RWPE1 (cell line): ENCODE results near the gene COL4A1.

Source experiments
- CTCF ChIA-PET: fragments of 350-600 bp; sonication (Branson Sonifier 250); formaldehyde crosslinking; extraction: SDS; loops from one replicate; lab custom pipeline; 2021; lab: Yijun Ruan, JAX
- POLR2A ChIA-PET: fragments of 400-600 bp; formaldehyde crosslinking; extraction: SDS; loops from one replicate; lab custom pipeline; 2020; ENCODE audit warnings: antibody characterized with exemption; ENCODE audit not compliant: low non-redundant PET; lab: Yijun Ruan, JAX
- DNase-seq: peaks from one replicate; pipeline ENCODE4 v3.0.0; 2012; ENCODE audit warnings: low spot score
- H3K27ac ChIP-seq: fragments of 450-650 bp; 2 replicates; pipeline ENCODE4 v1.5.1; 2017
- TF ChIP-seq, protein P1 (sequence below): fragments of 450-650 bp; conservative IDR thresholded peaks from 2 replicates; pipeline ENCODE4 v1.5.1; 2017; ENCODE audit warnings: low read depth, mild to moderate bottlenecking

Gene COL4A1

GRCh38 chr13:110281736-110282135 lies 25.2 kb downstream of the COL4A1 start:
- TF ChIP-seq, protein P1, sequence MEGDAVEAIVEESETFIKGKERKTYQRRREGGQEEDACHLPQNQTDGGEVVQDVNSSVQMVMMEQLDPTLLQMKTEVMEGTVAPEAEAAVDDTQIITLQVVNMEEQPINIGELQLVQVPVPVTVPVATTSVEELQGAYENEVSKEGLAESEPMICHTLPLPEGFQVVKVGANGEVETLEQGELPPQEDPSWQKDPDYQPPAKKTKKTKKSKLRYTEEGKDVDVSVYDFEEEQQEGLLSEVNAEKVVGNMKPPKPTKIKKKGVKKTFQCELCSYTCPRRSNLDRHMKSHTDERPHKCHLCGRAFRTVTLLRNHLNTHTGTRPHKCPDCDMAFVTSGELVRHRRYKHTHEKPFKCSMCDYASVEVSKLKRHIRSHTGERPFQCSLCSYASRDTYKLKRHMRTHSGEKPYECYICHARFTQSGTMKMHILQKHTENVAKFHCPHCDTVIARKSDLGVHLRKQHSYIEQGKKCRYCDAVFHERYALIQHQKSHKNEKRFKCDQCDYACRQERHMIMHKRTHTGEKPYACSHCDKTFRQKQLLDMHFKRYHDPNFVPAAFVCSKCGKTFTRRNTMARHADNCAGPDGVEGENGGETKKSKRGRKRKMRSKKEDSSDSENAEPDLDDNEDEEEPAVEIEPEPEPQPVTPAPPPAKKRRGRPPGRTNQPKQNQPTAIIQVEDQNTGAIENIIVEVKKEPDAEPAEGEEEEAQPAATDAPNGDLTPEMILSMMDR, result no peak
- H3K27ac ChIP-seq, result no peak overlapping the region
- ChIA-PET CTCF (no interaction called here), POLR2A (interaction anchor here (0.5 kb wide), 1 partner anchor 14 kb away, joined by 7 read pairs; no protein-coding TSS in a partner anchor)
- DNase-seq, result no peak

DNA sequence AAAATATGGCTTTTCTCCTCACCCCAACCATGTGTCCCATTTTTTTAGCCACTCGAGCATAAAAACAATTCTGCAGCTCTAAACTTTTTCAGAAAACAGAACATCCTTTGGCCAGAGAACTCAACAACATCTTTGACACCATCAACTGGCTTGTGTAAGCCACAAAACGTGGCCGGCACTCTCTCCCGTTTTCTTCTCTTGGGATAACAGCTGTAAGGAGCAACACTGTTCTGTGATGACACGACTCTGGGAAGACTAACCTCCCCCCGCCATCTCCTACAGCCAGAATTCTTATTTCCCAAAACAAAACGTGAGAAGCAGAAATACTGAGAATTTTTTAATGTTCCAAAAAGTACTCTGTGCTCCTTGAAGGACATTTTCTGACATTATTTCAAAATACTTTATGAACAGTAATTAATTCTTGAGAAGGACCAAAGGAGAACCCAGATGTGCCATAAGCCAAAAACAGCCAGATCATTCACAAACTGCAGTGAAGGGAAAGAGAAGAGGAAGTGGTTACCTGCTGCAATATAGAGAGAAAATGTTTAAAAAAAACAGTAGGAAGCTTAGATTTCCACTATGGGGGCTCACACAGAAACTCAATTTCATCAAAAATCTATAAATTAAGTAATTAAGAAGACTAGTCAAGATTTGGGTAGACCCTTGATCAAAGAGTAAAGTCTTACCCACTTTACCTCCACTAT lies 25.8 kb downstream of the COL4A1 start:
- TF ChIP-seq, protein P1, result no peak
- DNase-seq, result no peak
- ChIA-PET CTCF (no interaction called here), POLR2A (interaction anchor here (0.5 kb wide), 1 partner anchor 14 kb away, joined by 7 read pairs; no protein-coding TSS in a partner anchor)
- no peak overlapping the region for H3K27ac ChIP-seq

DNA sequence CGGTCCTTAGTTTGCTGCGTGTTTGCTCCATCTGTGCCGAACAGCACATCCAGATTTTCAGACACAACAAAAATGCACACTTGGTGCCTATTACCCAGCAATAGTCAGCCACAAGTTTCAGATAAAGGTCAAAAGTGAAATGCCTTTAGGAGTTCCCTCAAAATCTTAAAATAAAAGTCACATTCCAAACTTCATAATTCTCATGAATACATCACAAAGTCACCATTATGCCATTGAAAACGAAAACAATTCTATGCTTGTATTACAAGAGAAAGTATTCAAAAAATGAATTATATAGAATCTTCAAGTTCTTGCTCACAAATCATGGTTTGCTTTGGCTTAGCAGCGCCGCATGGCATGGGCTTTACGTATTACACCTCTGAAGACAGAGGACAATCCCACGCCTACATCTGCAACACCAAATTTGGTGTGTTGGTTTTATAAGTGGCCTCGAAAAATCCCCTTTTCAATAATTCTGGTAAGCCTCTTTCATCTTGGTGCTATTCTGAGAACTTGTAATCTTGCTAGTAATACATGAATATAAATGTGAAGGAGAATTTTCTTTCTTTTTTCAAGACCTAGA lies 26.6 kb downstream of the COL4A1 start:
- TF ChIP-seq, protein P1, result no peak
- ChIA-PET POLR2A (no interaction called here), CTCF (no interaction called here)
- no peak overlapping the region for H3K27ac ChIP-seq
- no peak for DNase-seq

DNA sequence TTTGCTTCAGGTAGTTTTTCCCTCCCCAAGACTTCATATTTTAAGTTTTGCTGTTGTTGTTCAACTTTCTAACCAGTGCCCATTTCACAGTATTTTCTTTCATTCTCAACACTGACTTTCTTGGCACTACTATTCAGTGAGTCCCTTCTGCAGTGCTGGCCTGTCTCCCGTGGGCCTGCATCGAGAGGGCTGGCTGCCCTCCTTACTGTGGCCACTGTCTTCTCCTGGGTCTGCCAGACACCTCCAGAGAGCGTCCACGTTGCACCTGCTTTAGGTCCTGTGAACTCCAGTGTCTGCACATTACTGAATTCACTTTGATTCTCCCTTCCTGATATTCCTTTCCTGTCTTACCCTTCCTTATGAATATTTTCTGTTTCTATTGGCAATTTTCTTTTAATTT lies 27.3 kb downstream of the COL4A1 start:
- no peak for DNase-seq
- ChIA-PET POLR2A (no interaction called here), CTCF (interaction anchor here (0.7 kb wide), 1 partner anchor 14 kb away, joined by 3 read pairs; no protein-coding TSS in a partner anchor)
- H3K27ac ChIP-seq, result no peak overlapping the region
- TF ChIP-seq, protein P1, result no peak

DNA sequence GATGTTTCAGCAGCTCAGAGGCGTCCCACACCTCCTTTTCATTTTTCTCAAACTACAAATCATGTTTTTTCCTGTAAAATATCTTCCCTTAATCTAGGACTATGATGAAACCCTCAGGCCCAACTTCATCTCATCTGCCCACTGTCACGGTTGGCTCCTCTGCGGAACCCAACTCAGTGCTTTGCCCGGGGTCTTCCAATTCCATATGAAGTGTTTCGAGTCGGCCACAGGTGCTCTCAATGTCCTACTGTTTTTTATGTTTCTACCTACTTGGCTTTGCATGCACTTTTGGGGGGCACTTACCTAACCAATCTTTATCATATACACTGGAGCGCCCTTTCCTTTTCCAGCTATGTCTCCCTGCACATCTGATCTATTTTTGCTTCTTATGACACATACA lies 28.1 kb downstream of the COL4A1 start:
- H3K27ac ChIP-seq, result no peak overlapping the region
- ChIA-PET POLR2A (no interaction called here), CTCF (interaction anchor here (0.7 kb wide), 1 partner anchor 13 kb away, joined by 3 read pairs; no protein-coding TSS in a partner anchor)

GRCh38 chr13:110277357-110277975 lies 29.5 kb downstream of the COL4A1 start:
- no peak overlapping the region for H3K27ac ChIP-seq
- ChIA-PET CTCF (no interaction called here), POLR2A (no interaction called here)
- TF ChIP-seq, protein P1, result no peak
- DNase-seq, result no peak

More for the DNA sequence above, 28.1 kb downstream of the COL4A1 start:
- TF ChIP-seq, protein P1, result no peak
- no peak for DNase-seq
